Measurements from ENCODE around the gene HIF3A. TPM values are rescaled to one million over a fixed set of nuclear protein-coding genes. Genes with fewer than 3 reads are reported as not detected.

Gene HIF3A
- total and polyA plus RNA-seq, 2 of the 8 experiments (the other 6 are each of a cell fraction or from before 2014, with no cell fraction given), result 38.6 to 38.8 TPM

GRCh38 chr19:46353730-46354528, 57.1 kb downstream of the HIF3A start:
- H2BK20ac ChIP-seq (ENCODE audit: low read length), result no peak overlapping the region
- H2AK5ac ChIP-seq (ENCODE audit: low read depth, low read length), result no peak overlapping the region
- CTCF ChIA-PET (ENCODE audit: partially characterized antibody), result interaction anchor here (0.6 to 2.2 kb wide), 11 partner anchors 10 to 1983 kb away, joined by 3 to 14 read pairs (median 3); no protein-coding TSS in a partner anchor
- no peaks in the 10 kb centered on the region for H3K27me3 ChIP-seq (replicated peaks in 1 of 4; ENCODE audit: control insufficient read depth in 3 of 4, extremely low read depth in 1 of 4, insufficient read depth in 3 of 4, low read length in 3 of 4)
- peaks cover 0 to 10% (median 3%) of the 10 kb centered on the region in 4 experiments; a peak in 5 of 7 replicates for H3K4me1 ChIP-seq (replicated peaks in 1 of 4; ENCODE audit: control insufficient read depth in 3 of 4, insufficient read depth in 4 of 4, low read length in 3 of 4)
- peaks cover 24% of the 10 kb centered on the region for H3K79me1 ChIP-seq (ENCODE audit: low read depth, low read length)
- no peak overlapping the region for H3K27ac ChIP-seq (ENCODE audit: low read depth, low read length)
- H2BK12ac ChIP-seq (ENCODE audit: low read depth, low read length), result no peak overlapping the region
- H3K23ac ChIP-seq (ENCODE audit: insufficient read length), result no peak overlapping the region
- no peak overlapping the region for H2AFZ ChIP-seq (ENCODE audit: low read length)
- no peak overlapping the region for H2BK120ac ChIP-seq (replicated peaks; ENCODE audit: low read depth, low read length)
- H4K20me1 ChIP-seq (replicated peaks in 1 of 2; ENCODE audit: control insufficient read depth in 1 of 2, insufficient read depth in 2 of 2, low read length in 2 of 2), result peaks cover 14 to 25% of the 10 kb centered on the region in 2 experiments
- FAIRE-seq (no peak), DNase-seq (ENCODE audit: low read depth in 1 of 2, low spot score in 2 of 2) (no peak)
- POLR2A ChIA-PET (ENCODE audit: partially characterized antibody), result interaction anchor here (0.9 to 3.1 kb wide), 4 partner anchors 8 to 18 kb away, joined by 3 to 11 read pairs (median 6); no protein-coding TSS in a partner anchor
- H3K14ac ChIP-seq (ENCODE audit: insufficient read length), result no peak overlapping the region
- TF ChIP-seq PHF8 (conservative IDR thresholded peaks at IDR 0.05; ENCODE audit: low read depth, low read length), result no peak
- TF ChIP-seq POU5F1 (IDR thresholded peaks at IDR 0.05; ENCODE audit: low read depth, low read length), result no peak
- H3K9ac ChIP-seq (replicated peaks in 1 of 4; ENCODE audit: extremely low read depth in 1 of 4, low read depth in 3 of 4, low read length in 3 of 4), result no peak overlapping the region
- H3K9me3 ChIP-seq (ENCODE audit: insufficient read depth in 2 of 2, low read depth in 1 of 2, low read length in 1 of 2), result no peaks in the 10 kb centered on the region
- H3K36me3 ChIP-seq (ENCODE audit: control insufficient read depth in 2 of 4, insufficient read depth in 4 of 4, low read length in 3 of 4), result peaks cover 22 to 33% (median 29%) of the 10 kb centered on the region in 4 experiments; a peak in 7 of 8 replicates
- no peak overlapping the region for H3K4me3 ChIP-seq (ENCODE audit: extremely low read depth in 1 of 4, insufficient read depth in 2 of 4, low read depth in 3 of 4, low read length in 4 of 4)
- H3K4me2 ChIP-seq (ENCODE audit: insufficient read depth in 1 of 2, low read depth in 2 of 2, low read length in 2 of 2), result no peak overlapping the region
- 94% methylated on average over 27 of the region's 28 CpGs; no CpG with 5 or more reads in 1 of the 2 experiments for WGBS, 2 experiments (ENCODE audit: extremely low coverage in 1 of 2, insufficient coverage in 1 of 2, insufficient read length in 1 of 2, insufficient replicate concordance in 2 of 2, low coverage in 1 of 2, low lambda C conversion rate in 2 of 2, missing lambda C conversion rate in 1 of 2)
- no peak overlapping the region for H4K91ac ChIP-seq (replicated peaks; ENCODE audit: insufficient read length, low read length)
- peak overlapping the region; percentile 57; the same call in 1 of the 2 replicates for H4K8ac ChIP-seq (ENCODE audit: extremely low read depth, insufficient read depth, low read length)
- H3K4ac ChIP-seq (replicated peaks; ENCODE audit: insufficient read length, low read depth, low read length), result no peak overlapping the region
- H2BK15ac ChIP-seq (ENCODE audit: low read length), result no peak overlapping the region
- no peak overlapping the region for H3K56ac ChIP-seq (replicated peaks; ENCODE audit: insufficient read length, low read depth, low read length)
- H3K79me2 ChIP-seq (ENCODE audit: control insufficient read depth in 1 of 2, insufficient read depth in 2 of 2, low read length in 2 of 2), result peaks cover 5 to 63% of the 10 kb centered on the region in 2 experiments; a peak in 3 of 4 replicates
- H2BK5ac ChIP-seq (ENCODE audit: low read depth, low read length), result no peak overlapping the region; the same call in 1 of the 2 replicates
- no peak overlapping the region for H3K18ac ChIP-seq (ENCODE audit: extremely low read depth, low read length)
- H4K5ac ChIP-seq (ENCODE audit: insufficient read length, low read depth, low read length), result no peak overlapping the region
- no peaks in the 10 kb centered on the region for H3K23me2 ChIP-seq (ENCODE audit: low read depth, low read length)

Measured in H1 (cell line).